Gastroesophageal sphincter (tissue), 3 donors: ENCODE measurements around the gene PELI1.

ENCODE experiments used
- CTCF ChIP-seq, 4 experiments: fragments of 200-600 bp in 2 of 4; fragments of 450-650 bp in 2 of 4; sonication (generic) in 1 of 4; IDR thresholded peaks; one replicate each; pipeline ENCODE4 v1.5.1; 2017 to 2019; ENCODE audit warnings: antibody characterized with exemption in 4 of 4, mild to moderate bottlenecking in 2 of 4, moderate library complexity in 2 of 4
- POLR2A ChIP-seq, 2 donors: fragments of 450-650 bp; IDR thresholded peaks; one replicate each; pipeline ENCODE4 v1.6.1; 2017; ENCODE audit warnings: antibody characterized with exemption in 2 of 2, mild to moderate bottlenecking in 2 of 2, moderate library complexity in 1 of 2

- TF ChIP-seq CTCF (IDR thresholded peaks at IDR 0.05) (no peak), POLR2A (IDR thresholded peaks at IDR 0.05) (no peak)
Observed at GRCh38 chr2:64104933-64105332, 39.3 kb downstream of the PELI1 start.
